HCT116 (cell line): ENCODE measurements around the gene SPTLC1. TPM values are rescaled to one million over a fixed set of nuclear protein-coding genes. Genes with fewer than 3 reads are reported as not detected.

Experiments
- ATAC-seq: fragments of 200-7000 bp; cut with Tn5 transposase; 2 replicates; pipeline ENCODE4 v1.9.1; 2020; ENCODE audit warnings: mild to moderate bottlenecking, moderate library complexity
- BruUV-seq: library from RNA; stranded (reverse); fragments of 400-500 nt; replicated peaks from 2 replicates; lab custom pipeline; 2021; lab: Mats Ljungman, UMichigan
- CTCF ChIA-PET: fragments of 300-600 bp; sonication (Branson Sonifier 250); formaldehyde crosslinking; loops from one replicate; lab custom pipeline; 2021; ENCODE audit warnings: antibody characterized with exemption; lab: Charles Lee
- POLR2A ChIA-PET: fragments of 300-600, 350-600 bp; sonication (Branson Sonifier 250); formaldehyde crosslinking; loops from one replicate; lab custom pipeline; 2021; ENCODE audit warnings: antibody characterized with exemption; lab: Charles Lee
- RAD21 ChIA-PET, 2 experiments: fragments of 300-600 bp; sonication (Branson Sonifier 250); formaldehyde crosslinking; loops; one replicate each; lab custom pipeline; 2023; ENCODE audit warnings: low total read pairs in 2 of 2; ENCODE audit not compliant: uncharacterized antibody in 2 of 2, unreplicated experiment in 2 of 2, low non-redundant PET in 1 of 2; lab: Charles Lee
- DNase-seq: peaks from one replicate; pipeline ENCODE4 v3.0.0-alpha.2; 2010; ENCODE audit warnings: low read depth, low spot score
- H2AFZ ChIP-seq: fragments of 200-600 bp; shearing (Covaris generic), sonication (generic); 2 replicates; pipeline ENCODE4 v1.6.1; 2017; ENCODE audit warnings: low read depth, mixed run types, mixed read lengths, antibody characterized with exemption, low read length; ENCODE audit not compliant: poor library complexity, severe bottlenecking
- H3K27ac ChIP-seq: 2 replicates; pipeline ENCODE4 v1.5.1; 2012; ENCODE audit warnings: low read depth, low read length
- H3K27me3 ChIP-seq: fragments of 200-600 bp; sonication (generic); 2 replicates; pipeline ENCODE4 v1.6.1; 2016; ENCODE audit warnings: mixed run types, low read length, mixed read lengths; ENCODE audit not compliant: insufficient read depth
- H3K36me3 ChIP-seq, 2 experiments: fragments of 200-500 bp in 1 of 2; fragments of 200-600 bp in 1 of 2; sonication (Bioruptor generic) in 1 of 2; sonication (generic) in 1 of 2; 2 replicates each; pipeline versions ENCODE4 v1.5.1 to v1.6.1; 2014 to 2016; ENCODE audit warnings: low read length in 2 of 2, inconsistent platforms in 1 of 2, mixed read lengths in 1 of 2, mixed run types in 1 of 2; ENCODE audit not compliant: insufficient read depth in 2 of 2, control insufficient read depth in 1 of 2
- H3K4me1 ChIP-seq, 2 experiments: fragments of 200-600 bp in 1 of 2; sonication (generic) in 1 of 2; 2 replicates each; pipeline versions ENCODE4 v1.5.1 to v1.6.1; 2012 to 2017; ENCODE audit warnings: low read length in 2 of 2, inconsistent platforms in 1 of 2, mild to moderate bottlenecking in 1 of 2, mixed read lengths in 1 of 2, mixed run types in 1 of 2, moderate library complexity in 1 of 2; ENCODE audit not compliant: insufficient read depth in 2 of 2, control insufficient read depth in 1 of 2
- H3K4me2 ChIP-seq: fragments of 200-600 bp; sonication (generic); 2 replicates; pipeline ENCODE4 v1.6.1; 2017; ENCODE audit warnings: mixed run types, low read length, mixed read lengths
- H3K4me3 ChIP-seq, 2 experiments: fragments of 200-600 bp in 1 of 2; sonication (generic) in 1 of 2; replicated peaks in 1 of 2; 2 replicates each; pipeline ENCODE4 v1.5.1; 2011 to 2016; ENCODE audit warnings: low read length in 2 of 2, control low read depth in 1 of 2, low read depth in 1 of 2, mild to moderate bottlenecking in 1 of 2, mixed read lengths in 1 of 2, mixed run types in 1 of 2
- H3K79me2 ChIP-seq: fragments of 200-600 bp; sonication (generic); 2 replicates; pipeline ENCODE4 v1.6.1; 2017; ENCODE audit warnings: mild to moderate bottlenecking, mixed run types, low read length, moderate library complexity, mixed read lengths; ENCODE audit not compliant: insufficient read depth
- H3K9ac ChIP-seq: fragments of 200-600 bp; sonication (generic); 2 replicates; pipeline ENCODE4 v1.6.1; 2016; ENCODE audit warnings: low read length, mixed read lengths
- H3K9me2 ChIP-seq: fragments of 200-600 bp; sonication (generic), shearing (Covaris generic); 2 replicates; pipeline ENCODE4 v1.6.1; 2017; ENCODE audit warnings: mixed run types, mild to moderate bottlenecking, moderate library complexity; ENCODE audit not compliant: insufficient read depth
- H3K9me3 ChIP-seq, 2 experiments: fragments of 200-500 bp in 1 of 2; fragments of 200-600 bp in 1 of 2; sonication (Bioruptor generic) in 1 of 2; sonication (generic) in 1 of 2; 2 replicates each; pipeline ENCODE4 v1.6.1; 2014 to 2017; ENCODE audit warnings: low read length in 2 of 2, mixed read lengths in 2 of 2, inconsistent platforms in 1 of 2, low read depth in 1 of 2, mild to moderate bottlenecking in 1 of 2, mixed run types in 1 of 2, moderate library complexity in 1 of 2; ENCODE audit not compliant: control insufficient read depth in 1 of 2, insufficient read depth in 1 of 2
- H4K20me1 ChIP-seq: fragments of 200-600 bp; sonication (generic), shearing (Covaris generic); 2 replicates; pipeline ENCODE4 v1.6.1; 2017; ENCODE audit warnings: mixed run types, mild to moderate bottlenecking, moderate library complexity; ENCODE audit not compliant: insufficient read depth
- ATF3 ChIP-seq: IDR thresholded peaks from 2 replicates; pipeline ENCODE4 v1.6.1; 2012
- CBX3 ChIP-seq: IDR thresholded peaks from 2 replicates; pipeline ENCODE4 v1.6.1; 2012; ENCODE audit warnings: low read depth
- CTCF ChIP-seq, 3 experiments: fragments of 200-600 bp in 1 of 3; sonication (generic) in 1 of 3; IDR thresholded peaks in 2 of 3; conservative IDR thresholded peaks in 1 of 3; 2 replicates each; pipeline ENCODE4 v1.5.1; 2012 to 2017; ENCODE audit warnings: low read depth in 2 of 3, low read length in 2 of 3, antibody characterized with exemption in 1 of 3, borderline replicate concordance in 1 of 3, control low read depth in 1 of 3, mild to moderate bottlenecking in 1 of 3, mixed read lengths in 1 of 3, mixed run types in 1 of 3, moderate library complexity in 1 of 3; ENCODE audit not compliant: insufficient read depth in 1 of 3
- ELF1 ChIP-seq: IDR thresholded peaks from 2 replicates; pipeline ENCODE4 v1.6.1; 2012; ENCODE audit warnings: low read depth, borderline replicate concordance
- EZH2phosphoT487 ChIP-seq: fragments of 200-600 bp; IDR thresholded peaks from 2 replicates; pipeline ENCODE4 v1.6.1; 2018; ENCODE audit warnings: antibody characterized with exemption, borderline replicate concordance
- JUND ChIP-seq: IDR thresholded peaks from 2 replicates; pipeline ENCODE4 v1.6.1; 2012
- MAX ChIP-seq: IDR thresholded peaks from 2 replicates; pipeline ENCODE4 v1.6.1; 2012
- POLR2A ChIP-seq: IDR thresholded peaks from 2 replicates; pipeline ENCODE4 v1.7.0; 2011; ENCODE audit warnings: borderline replicate concordance; ENCODE audit not compliant: insufficient read depth, insufficient read length; ENCODE audit errors: extremely low read depth
- POLR2AphosphoS5 ChIP-seq: IDR thresholded peaks from 2 replicates; pipeline ENCODE4 v1.6.1; 2011; ENCODE audit warnings: mild to moderate bottlenecking, low read depth, low read length, moderate library complexity
- REST ChIP-seq: IDR thresholded peaks from 2 replicates; pipeline ENCODE4 v1.6.1; 2012; ENCODE audit warnings: low read depth
- SIN3A ChIP-seq: IDR thresholded peaks from 2 replicates; pipeline ENCODE4 v1.6.1; 2012; ENCODE audit warnings: low read depth
- SRF ChIP-seq: IDR thresholded peaks from 2 replicates; pipeline ENCODE4 v1.6.1; 2012; ENCODE audit warnings: low read depth
- TCF7L2 ChIP-seq: IDR thresholded peaks from 2 replicates; pipeline ENCODE4 v1.7.0; 2011; ENCODE audit warnings: borderline replicate concordance, inconsistent platforms; ENCODE audit not compliant: insufficient read depth, insufficient read length; ENCODE audit errors: extremely low read depth
- YY1 ChIP-seq: IDR thresholded peaks from 2 replicates; pipeline ENCODE4 v1.6.1; 2011; ENCODE audit warnings: low read length, low read depth, moderate library complexity, mild to moderate bottlenecking; ENCODE audit not compliant: insufficient replicate concordance; ENCODE audit errors: extremely low read depth
- ZBTB33 ChIP-seq: IDR thresholded peaks from 2 replicates; pipeline ENCODE4 v1.6.1; 2011; ENCODE audit warnings: mild to moderate bottlenecking, low read length, moderate library complexity; ENCODE audit not compliant: insufficient replicate concordance; ENCODE audit errors: extremely low read depth
- ZFX ChIP-seq: fragments of 450-650 bp; IDR thresholded peaks from 2 replicates; pipeline ENCODE4 v1.6.1; 2017
- intact Hi-C: fragments of 100-400 bp; cut with micrococcal nuclease; formaldehyde crosslinking; loops from 2 replicates; pipeline ENCODE4 v1.10.0; 2022
- total RNA-seq: library from RNA; stranded (reverse); gene quantifications from one replicate; pipeline ENCODE4 v1.2.1, GENCODE V29; 2021; ENCODE audit not compliant: unreplicated experiment

The SPTLC1 gene
- total RNA-seq, 1 experiment from 2014 or later, result 81.7 TPM

GRCh38 chr9:92035146-92035545, 80.1 kb downstream of the SPTLC1 start:
- Histone ChIP-seq H3K4me1 (no peaks in the 10 kb centered on the region), H3K4me2 (no peak overlapping the region), H4K20me1 (no peaks in the 10 kb centered on the region), H3K9me3 (no peaks in the 10 kb centered on the region), H3K9me2 (no peaks in the 10 kb centered on the region), H3K79me2 (no peaks in the 10 kb centered on the region), H3K36me3 (peaks cover 6 to 22% of the 10 kb centered on the region in 2 experiments; a peak in 3 of 4 replicates), H2AFZ (no peak overlapping the region), H3K27me3 (no peaks in the 10 kb centered on the region), H3K9ac (no peak overlapping the region), H3K27ac (no peak overlapping the region), H3K4me3 (no peak overlapping the region)
- intact Hi-C loops, result no loop called here
- ChIA-PET RAD21 (no interaction called here), POLR2A (no interaction called here), CTCF (no interaction called here)
- TF ChIP-seq CBX3 (no peak), EZH2phosphoT487 (no peak), YY1 (no peak), REST (no peak), SRF (no peak), ELF1 (no peak), ZBTB33 (no peak), TCF7L2 (no peak), CTCF (IDR thresholded peaks at IDR 0.05 in 2 of 3, conservative IDR thresholded peaks at IDR 0.05 in 1 of 3; ENCODE audit: borderline replicate concordance in 1 of 3, insufficient read depth in 1 of 3, low read depth in 2 of 3, low read length in 2 of 3) (no peak), SIN3A (no peak), POLR2AphosphoS5 (no peak), ATF3 (no peak), JUND (no peak), POLR2A (no peak), ZFX (no peak), MAX (no peak)
- BruUV-seq, result no TSS peak
- no peak for ATAC-seq
- no peak for DNase-seq
